Liver (tissue), 9 donors: ENCODE data around the gene MPC1. TPM values are rescaled to one million over a fixed set of nuclear protein-coding genes. Genes with fewer than 3 reads are reported as not detected.

ENCODE experiments used
- DNase-seq: peaks from one replicate; pipeline ENCODE4 v3.0.0-alpha.2; 2017; ENCODE audit warnings: low spot score
- H3K27ac ChIP-seq, 2 donors: one replicate each; pipeline ENCODE4 v1.7.0; 2013; ENCODE audit warnings: inconsistent platforms in 2 of 2, low read length in 2 of 2, control low read depth in 1 of 2, low read depth in 1 of 2, mild to moderate bottlenecking in 1 of 2
- H3K27me3 ChIP-seq, 4 donors: one replicate each; pipeline versions ENCODE4 v1.6.1 to v1.7.0; 2013; ENCODE audit warnings: low read length in 3 of 4, inconsistent platforms in 1 of 4, mild to moderate bottlenecking in 1 of 4, moderate library complexity in 1 of 4; ENCODE audit not compliant: control insufficient read depth in 4 of 4, insufficient read depth in 4 of 4
- H3K36me3 ChIP-seq, 4 donors: one replicate each; pipeline versions ENCODE4 v1.6.1 to v1.7.0; 2013; ENCODE audit warnings: low read length in 3 of 4, mild to moderate bottlenecking in 3 of 4, low read depth in 1 of 4, moderate library complexity in 1 of 4; ENCODE audit not compliant: control insufficient read depth in 4 of 4, insufficient read depth in 3 of 4
- H3K4me1 ChIP-seq, 4 donors: one replicate each; pipeline versions ENCODE4 v1.6.1 to v1.7.0; 2013; ENCODE audit warnings: low read length in 3 of 4, mild to moderate bottlenecking in 3 of 4, moderate library complexity in 1 of 4; ENCODE audit not compliant: control insufficient read depth in 4 of 4, insufficient read depth in 4 of 4
- H3K4me3 ChIP-seq, 3 donors: one replicate each; pipeline versions ENCODE4 v1.6.1 to v1.7.0; 2013; ENCODE audit warnings: low read length in 3 of 3, control low read depth in 1 of 3, low read depth in 1 of 3, mild to moderate bottlenecking in 1 of 3
- H3K9ac ChIP-seq, 2 donors: one replicate each; pipeline ENCODE4 v1.7.0; 2013; ENCODE audit warnings: low read length in 2 of 2, mild to moderate bottlenecking in 2 of 2, moderate library complexity in 2 of 2, control low read depth in 1 of 2, low read depth in 1 of 2
- H3K9me3 ChIP-seq, 4 donors: one replicate each; pipeline versions ENCODE4 v1.6.1 to v1.7.0; 2013; ENCODE audit warnings: low read length in 3 of 4; ENCODE audit not compliant: control insufficient read depth in 4 of 4
- EGR1 ChIP-seq, 2 donors: IDR thresholded peaks; 2 replicates each; pipeline ENCODE4 v1.6.1; 2016 to 2018; ENCODE audit warnings: antibody characterized with exemption in 2 of 2, low read depth in 2 of 2
- FOXA1 ChIP-seq: IDR thresholded peaks from 2 replicates; pipeline ENCODE4 v1.6.1; 2016; ENCODE audit warnings: antibody characterized with exemption
- FOXA2 ChIP-seq: IDR thresholded peaks from 2 replicates; pipeline ENCODE4 v1.6.1; 2016; ENCODE audit warnings: antibody characterized with exemption
- GABPA ChIP-seq, 2 donors: IDR thresholded peaks in 1 of 2; conservative IDR thresholded peaks in 1 of 2; 2 replicates each; pipeline ENCODE4 v1.6.1; 2016; ENCODE audit warnings: antibody characterized with exemption in 2 of 2, mild to moderate bottlenecking in 1 of 2, moderate library complexity in 1 of 2
- HNF4A ChIP-seq, 2 donors: conservative IDR thresholded peaks; 2 replicates each; pipeline ENCODE4 v1.6.1; 2016; ENCODE audit warnings: antibody characterized with exemption in 2 of 2, mild to moderate bottlenecking in 2 of 2
- HNF4G ChIP-seq: IDR thresholded peaks from 2 replicates; pipeline ENCODE4 v1.6.1; 2016; ENCODE audit warnings: antibody characterized with exemption
- JUND ChIP-seq, 2 donors: IDR thresholded peaks; 2 replicates each; pipeline ENCODE4 v1.6.1; 2016; ENCODE audit warnings: antibody characterized with exemption in 2 of 2
- NR2F2 ChIP-seq: IDR thresholded peaks from 2 replicates; pipeline ENCODE4 v1.6.1; 2016; ENCODE audit warnings: antibody characterized with exemption
- RAD21 ChIP-seq, 2 donors: IDR thresholded peaks; 2 replicates each; pipeline ENCODE4 v1.6.1; 2016; ENCODE audit warnings: antibody characterized with exemption in 2 of 2, mild to moderate bottlenecking in 2 of 2
- RXRA ChIP-seq, 2 donors: IDR thresholded peaks; 2 replicates each; pipeline ENCODE4 v1.6.1; 2017 to 2018; ENCODE audit warnings: antibody characterized with exemption in 2 of 2, mild to moderate bottlenecking in 1 of 2
- SP1 ChIP-seq: IDR thresholded peaks from 2 replicates; pipeline ENCODE4 v1.6.1; 2018; ENCODE audit warnings: antibody characterized with exemption, mild to moderate bottlenecking
- TAF1 ChIP-seq: conservative IDR thresholded peaks from 2 replicates; pipeline ENCODE4 v1.6.1; 2016; ENCODE audit warnings: antibody characterized with exemption, mild to moderate bottlenecking
- YY1 ChIP-seq: IDR thresholded peaks from 2 replicates; pipeline ENCODE4 v1.6.1; 2016; ENCODE audit warnings: antibody characterized with exemption, mild to moderate bottlenecking
- WGBS: extraction: QIAGEN DNeasy Blood & Tissue Kit; methylation state at CpG from one replicate; pipeline ENCODE4 v1.1.7; 2013; 5-methylcytosine and 5-hydroxymethylcytosine counted together
- polyA plus RNA-seq, 2 donors: library from polyadenylated mRNA; stranded (reverse) in 1 of 2; unstranded in 1 of 2; fragments of 200-250 nt in 1 of 2; fragments of >200 nt in 1 of 2; fragmentation: Nextera tagmentation in 1 of 2; extraction: Ambion mirVana in 1 of 2; gene quantifications; one replicate each; pipeline versions ENCODE4 v1.2.1 to v1.2.3, GENCODE V29; 2013 to 2015
- total RNA-seq, 2 donors: library from RNA; depleted of rRNA; stranded (reverse); fragments of >200 nt; gene quantifications; one replicate each; pipeline ENCODE4 v1.2.3, GENCODE V29; 2014
- TF ChIP-seq, protein P1 (sequence below): IDR thresholded peaks from 2 replicates; pipeline ENCODE4 v1.6.1; 2016; ENCODE audit warnings: antibody characterized with exemption
- TF ChIP-seq, protein P2 (sequence below): IDR thresholded peaks from 2 replicates; pipeline ENCODE4 v1.6.1; 2016; ENCODE audit warnings: antibody characterized with exemption, mild to moderate bottlenecking
- TF ChIP-seq, protein P3 (sequence below): IDR thresholded peaks from 2 replicates; pipeline ENCODE4 v1.6.1; 2016; ENCODE audit warnings: antibody characterized with exemption
- TF ChIP-seq, protein P4 (sequence below): fragments of 150-350 bp; IDR thresholded peaks from 2 replicates; pipeline ENCODE4 v1.5.1; 2017; ENCODE audit warnings: improper control_type of control experiment, low read depth, low read length; ENCODE audit not compliant: missing input control
- TF ChIP-seq, protein P5 (sequence below): IDR thresholded peaks from 2 replicates; pipeline ENCODE4 v1.6.1; 2016; ENCODE audit warnings: antibody characterized with exemption
- donor health status: healthy.
- donor health status: healthy.
- donor health status: healthy.
- donor health status: healthy.
- donor health status: healthy.

Gene MPC1
- total and polyA plus RNA-seq, 4 donors: 79.7 to 478 (median 237) TPM

DNA sequence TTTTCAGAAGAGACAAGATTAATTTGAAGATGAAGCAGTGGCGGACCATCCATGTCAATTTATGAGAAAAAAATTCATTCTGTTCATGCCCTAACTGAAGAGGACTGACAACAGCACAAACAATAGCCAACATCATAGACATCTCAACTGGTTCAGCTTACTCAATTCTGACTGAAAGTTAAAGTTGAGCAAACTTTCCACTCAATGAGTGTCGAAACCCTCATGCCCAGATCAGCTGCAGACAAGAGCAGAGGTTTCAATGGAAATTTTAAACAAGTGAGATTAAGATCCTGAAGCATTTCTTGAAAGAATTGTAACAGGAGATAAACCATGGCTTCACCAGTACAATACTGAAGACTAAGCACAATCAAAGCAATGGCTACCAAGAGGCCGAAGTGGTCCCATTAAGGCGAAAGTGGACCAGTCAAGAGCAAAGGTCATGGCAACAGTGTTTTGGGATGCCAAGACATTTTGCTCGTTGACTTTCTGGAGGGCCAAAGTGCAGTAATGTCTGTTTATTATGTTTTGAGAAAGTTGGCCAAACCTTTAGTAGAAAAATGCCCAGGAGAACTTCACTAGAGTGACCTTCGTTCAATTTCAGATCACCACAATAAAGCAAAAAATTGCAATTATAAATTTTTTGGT, 34.3 kb downstream of the MPC1 start:
- WGBS: 50% methylated on average over 6 of the region's 6 CpGs
- Histone ChIP-seq H3K36me3 (no peaks in the 10 kb centered on the region), H3K4me1 (peaks cover 1 to 40% (median 16%) of the 10 kb centered on the region in 4 donors), H3K9me3 (no peaks in the 10 kb centered on the region), H3K27me3 (no peaks in the 10 kb centered on the region), H3K4me3 (no peak overlapping the region), H3K9ac (no peak overlapping the region), H3K27ac (peak overlapping the region; percentile 65 to 84)
- TF ChIP-seq, protein P1, sequence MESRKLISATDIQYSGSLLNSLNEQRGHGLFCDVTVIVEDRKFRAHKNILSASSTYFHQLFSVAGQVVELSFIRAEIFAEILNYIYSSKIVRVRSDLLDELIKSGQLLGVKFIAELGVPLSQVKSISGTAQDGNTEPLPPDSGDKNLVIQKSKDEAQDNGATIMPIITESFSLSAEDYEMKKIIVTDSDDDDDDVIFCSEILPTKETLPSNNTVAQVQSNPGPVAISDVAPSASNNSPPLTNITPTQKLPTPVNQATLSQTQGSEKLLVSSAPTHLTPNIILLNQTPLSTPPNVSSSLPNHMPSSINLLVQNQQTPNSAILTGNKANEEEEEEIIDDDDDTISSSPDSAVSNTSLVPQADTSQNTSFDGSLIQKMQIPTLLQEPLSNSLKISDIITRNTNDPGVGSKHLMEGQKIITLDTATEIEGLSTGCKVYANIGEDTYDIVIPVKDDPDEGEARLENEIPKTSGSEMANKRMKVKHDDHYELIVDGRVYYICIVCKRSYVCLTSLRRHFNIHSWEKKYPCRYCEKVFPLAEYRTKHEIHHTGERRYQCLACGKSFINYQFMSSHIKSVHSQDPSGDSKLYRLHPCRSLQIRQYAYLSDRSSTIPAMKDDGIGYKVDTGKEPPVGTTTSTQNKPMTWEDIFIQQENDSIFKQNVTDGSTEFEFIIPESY: peak; percentile 82
- TF ChIP-seq HNF4G (no peak), RAD21 (IDR thresholded peaks at IDR 0.05) (peak in 1 of 2 donors; percentile 17), EGR1 (IDR thresholded peaks at IDR 0.05; ENCODE audit: low read depth in 2 of 2) (peak; percentile 63 to 92), FOXA1 (no peak), YY1 (peak; percentile 71), NR2F2 (peak; percentile 23), SP1 (peak; percentile 84), JUND (IDR thresholded peaks at IDR 0.05) (peak in 1 of 2 donors; percentile 67), FOXA2 (no peak), TAF1 (no peak), HNF4A (conservative IDR thresholded peaks at IDR 0.05) (peak; percentile 77 to 86), RXRA (IDR thresholded peaks at IDR 0.05) (peak; percentile 80 to 93), GABPA (IDR thresholded peaks at IDR 0.05 in 1 of 2, conservative IDR thresholded peaks at IDR 0.05 in 1 of 2) (no peak)
- TF ChIP-seq, protein P2, sequence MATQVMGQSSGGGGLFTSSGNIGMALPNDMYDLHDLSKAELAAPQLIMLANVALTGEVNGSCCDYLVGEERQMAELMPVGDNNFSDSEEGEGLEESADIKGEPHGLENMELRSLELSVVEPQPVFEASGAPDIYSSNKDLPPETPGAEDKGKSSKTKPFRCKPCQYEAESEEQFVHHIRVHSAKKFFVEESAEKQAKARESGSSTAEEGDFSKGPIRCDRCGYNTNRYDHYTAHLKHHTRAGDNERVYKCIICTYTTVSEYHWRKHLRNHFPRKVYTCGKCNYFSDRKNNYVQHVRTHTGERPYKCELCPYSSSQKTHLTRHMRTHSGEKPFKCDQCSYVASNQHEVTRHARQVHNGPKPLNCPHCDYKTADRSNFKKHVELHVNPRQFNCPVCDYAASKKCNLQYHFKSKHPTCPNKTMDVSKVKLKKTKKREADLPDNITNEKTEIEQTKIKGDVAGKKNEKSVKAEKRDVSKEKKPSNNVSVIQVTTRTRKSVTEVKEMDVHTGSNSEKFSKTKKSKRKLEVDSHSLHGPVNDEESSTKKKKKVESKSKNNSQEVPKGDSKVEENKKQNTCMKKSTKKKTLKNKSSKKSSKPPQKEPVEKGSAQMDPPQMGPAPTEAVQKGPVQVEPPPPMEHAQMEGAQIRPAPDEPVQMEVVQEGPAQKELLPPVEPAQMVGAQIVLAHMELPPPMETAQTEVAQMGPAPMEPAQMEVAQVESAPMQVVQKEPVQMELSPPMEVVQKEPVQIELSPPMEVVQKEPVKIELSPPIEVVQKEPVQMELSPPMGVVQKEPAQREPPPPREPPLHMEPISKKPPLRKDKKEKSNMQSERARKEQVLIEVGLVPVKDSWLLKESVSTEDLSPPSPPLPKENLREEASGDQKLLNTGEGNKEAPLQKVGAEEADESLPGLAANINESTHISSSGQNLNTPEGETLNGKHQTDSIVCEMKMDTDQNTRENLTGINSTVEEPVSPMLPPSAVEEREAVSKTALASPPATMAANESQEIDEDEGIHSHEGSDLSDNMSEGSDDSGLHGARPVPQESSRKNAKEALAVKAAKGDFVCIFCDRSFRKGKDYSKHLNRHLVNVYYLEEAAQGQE: peak; percentile 35
- TF ChIP-seq, protein P3, sequence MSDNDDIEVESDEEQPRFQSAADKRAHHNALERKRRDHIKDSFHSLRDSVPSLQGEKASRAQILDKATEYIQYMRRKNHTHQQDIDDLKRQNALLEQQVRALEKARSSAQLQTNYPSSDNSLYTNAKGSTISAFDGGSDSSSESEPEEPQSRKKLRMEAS: peak; percentile 37
- TF ChIP-seq, protein P4, sequence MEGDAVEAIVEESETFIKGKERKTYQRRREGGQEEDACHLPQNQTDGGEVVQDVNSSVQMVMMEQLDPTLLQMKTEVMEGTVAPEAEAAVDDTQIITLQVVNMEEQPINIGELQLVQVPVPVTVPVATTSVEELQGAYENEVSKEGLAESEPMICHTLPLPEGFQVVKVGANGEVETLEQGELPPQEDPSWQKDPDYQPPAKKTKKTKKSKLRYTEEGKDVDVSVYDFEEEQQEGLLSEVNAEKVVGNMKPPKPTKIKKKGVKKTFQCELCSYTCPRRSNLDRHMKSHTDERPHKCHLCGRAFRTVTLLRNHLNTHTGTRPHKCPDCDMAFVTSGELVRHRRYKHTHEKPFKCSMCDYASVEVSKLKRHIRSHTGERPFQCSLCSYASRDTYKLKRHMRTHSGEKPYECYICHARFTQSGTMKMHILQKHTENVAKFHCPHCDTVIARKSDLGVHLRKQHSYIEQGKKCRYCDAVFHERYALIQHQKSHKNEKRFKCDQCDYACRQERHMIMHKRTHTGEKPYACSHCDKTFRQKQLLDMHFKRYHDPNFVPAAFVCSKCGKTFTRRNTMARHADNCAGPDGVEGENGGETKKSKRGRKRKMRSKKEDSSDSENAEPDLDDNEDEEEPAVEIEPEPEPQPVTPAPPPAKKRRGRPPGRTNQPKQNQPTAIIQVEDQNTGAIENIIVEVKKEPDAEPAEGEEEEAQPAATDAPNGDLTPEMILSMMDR: no peak
- TF ChIP-seq, protein P5, sequence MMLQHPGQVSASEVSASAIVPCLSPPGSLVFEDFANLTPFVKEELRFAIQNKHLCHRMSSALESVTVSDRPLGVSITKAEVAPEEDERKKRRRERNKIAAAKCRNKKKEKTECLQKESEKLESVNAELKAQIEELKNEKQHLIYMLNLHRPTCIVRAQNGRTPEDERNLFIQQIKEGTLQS: peak; percentile 39
- no peak for DNase-seq
